AG04449 (cell line): ENCODE measurements around the gene ACTR6.
A peak's percentile ranks its signal among the peaks of the same experiment; 100 is the strongest.

Source experiments
- CTCF ChIA-PET: fragments of 350-600 bp; formaldehyde crosslinking; extraction: SDS; loops from one replicate; lab custom pipeline; 2021; ENCODE audit warnings: antibody characterized with exemption; lab: Yijun Ruan, JAX
- POLR2A ChIA-PET: fragments of 400-600, 350-600 bp; formaldehyde crosslinking; extraction: SDS; loops from one replicate; lab custom pipeline; 2020; ENCODE audit warnings: antibody characterized with exemption, inconsistent platforms; lab: Yijun Ruan, JAX
- DNase-seq: peaks from one replicate; pipeline ENCODE4 v3.0.0-alpha.2; 2010; ENCODE audit warnings: low read depth, low spot score
- H3K4me3 ChIP-seq: 2 replicates; pipeline ENCODE4 v1.5.1; 2011; ENCODE audit warnings: low read depth, mild to moderate bottlenecking, control low read depth, low read length
- CTCF ChIP-seq: IDR thresholded peaks from one replicate; pipeline ENCODE4 v1.5.1; 2011; ENCODE audit warnings: mild to moderate bottlenecking, moderate library complexity, low read length, control low read depth, inconsistent platforms; ENCODE audit not compliant: insufficient read depth; ENCODE audit errors: missing control alignments

Gene ACTR6

DNA sequence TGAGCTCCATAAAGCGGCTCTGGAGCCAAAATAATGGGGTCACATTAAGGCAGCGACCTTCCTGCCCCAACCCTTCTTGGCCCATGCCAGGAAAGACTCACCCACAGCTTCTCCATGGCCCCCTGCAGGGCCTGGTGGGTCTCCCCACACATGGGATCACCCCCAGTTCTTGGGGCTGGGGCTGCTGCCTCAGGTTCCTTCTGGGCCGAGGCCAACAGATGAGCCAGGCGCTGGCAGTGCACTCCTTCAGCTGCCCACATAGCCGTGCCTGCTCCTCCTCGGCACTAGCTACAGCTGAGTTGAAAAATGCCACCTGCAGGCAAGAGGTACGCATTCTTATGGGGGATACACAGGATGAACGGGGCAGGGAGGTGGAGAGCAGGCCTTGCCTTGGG is 43.2 kb upstream of the ACTR6 start:
- DNase-seq, result no peak
- ChIA-PET POLR2A (no interaction called here), CTCF (interaction anchor here (2.3 to 4.3 kb wide), 2 partner anchors 7 to 16 kb away, joined by 5 to 52 read pairs; no protein-coding TSS in a partner anchor)
- H3K4me3 ChIP-seq, result no peak overlapping the region
- TF ChIP-seq CTCF, result no peak

DNA sequence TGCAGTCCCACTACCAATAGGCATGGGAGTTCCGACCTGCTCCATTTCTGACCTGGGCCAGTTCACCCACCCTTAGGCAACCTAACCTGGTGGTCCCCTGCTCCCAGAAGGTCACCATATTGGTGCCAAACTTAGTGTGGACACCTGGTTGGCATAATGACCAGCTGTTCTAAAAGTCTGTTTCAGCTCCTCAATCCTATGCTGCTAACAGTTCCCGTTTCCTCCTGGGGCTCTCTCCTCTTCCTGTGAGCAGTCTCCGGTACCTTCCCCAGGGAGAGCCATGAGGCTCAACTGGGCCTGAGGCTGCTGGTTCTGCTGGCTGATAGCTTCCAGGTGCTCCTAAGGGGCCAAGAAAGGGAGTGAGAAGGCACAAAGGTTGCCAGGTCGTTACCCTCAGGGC is 42.1 kb upstream of the ACTR6 start:
- DNase-seq, result no peak
- TF ChIP-seq CTCF, result no peak
- ChIA-PET POLR2A (no interaction called here), CTCF (interaction anchor here (2.3 kb wide), 1 partner anchor 15 kb away, joined by 5 read pairs; no protein-coding TSS in a partner anchor)
- H3K4me3 ChIP-seq, result no peak overlapping the region

DNA sequence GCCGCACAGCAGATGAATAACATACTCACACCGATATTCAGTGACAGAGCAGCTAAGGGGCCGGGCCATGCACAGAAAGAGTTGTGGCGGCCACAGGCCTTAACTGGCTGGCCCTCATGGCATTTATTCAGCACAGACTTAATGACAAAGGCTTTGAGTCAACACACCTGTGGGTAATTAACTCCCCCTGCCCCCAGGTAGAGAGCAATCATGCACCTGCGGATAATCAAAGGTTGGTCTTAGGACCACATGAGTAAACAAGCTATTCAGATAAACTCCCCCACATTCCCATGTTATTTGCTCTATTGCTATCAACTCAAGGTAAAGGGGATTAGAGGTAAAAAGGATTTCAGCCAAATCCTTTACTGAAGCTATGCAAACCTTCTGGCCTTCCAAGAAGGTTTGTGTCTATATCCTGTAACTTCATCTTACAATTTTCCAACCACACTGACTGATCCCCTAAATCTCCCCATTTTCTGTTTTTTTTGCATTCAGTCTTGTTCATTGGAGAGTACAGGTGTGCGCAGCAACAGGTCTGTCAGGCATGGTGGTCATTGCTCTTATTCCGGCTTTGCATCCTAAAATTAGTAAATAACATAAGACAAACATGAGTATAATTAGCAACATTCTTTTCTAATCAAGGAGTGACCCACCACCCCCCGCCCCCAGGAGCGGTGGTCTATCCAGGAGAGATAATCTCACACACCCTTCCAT is 41.1 kb upstream of the ACTR6 start:
- ChIA-PET POLR2A (no interaction called here), CTCF (no interaction called here)
- H3K4me3 ChIP-seq, result no peak overlapping the region
- DNase-seq, result no peak
- TF ChIP-seq CTCF, result no peak

DNA sequence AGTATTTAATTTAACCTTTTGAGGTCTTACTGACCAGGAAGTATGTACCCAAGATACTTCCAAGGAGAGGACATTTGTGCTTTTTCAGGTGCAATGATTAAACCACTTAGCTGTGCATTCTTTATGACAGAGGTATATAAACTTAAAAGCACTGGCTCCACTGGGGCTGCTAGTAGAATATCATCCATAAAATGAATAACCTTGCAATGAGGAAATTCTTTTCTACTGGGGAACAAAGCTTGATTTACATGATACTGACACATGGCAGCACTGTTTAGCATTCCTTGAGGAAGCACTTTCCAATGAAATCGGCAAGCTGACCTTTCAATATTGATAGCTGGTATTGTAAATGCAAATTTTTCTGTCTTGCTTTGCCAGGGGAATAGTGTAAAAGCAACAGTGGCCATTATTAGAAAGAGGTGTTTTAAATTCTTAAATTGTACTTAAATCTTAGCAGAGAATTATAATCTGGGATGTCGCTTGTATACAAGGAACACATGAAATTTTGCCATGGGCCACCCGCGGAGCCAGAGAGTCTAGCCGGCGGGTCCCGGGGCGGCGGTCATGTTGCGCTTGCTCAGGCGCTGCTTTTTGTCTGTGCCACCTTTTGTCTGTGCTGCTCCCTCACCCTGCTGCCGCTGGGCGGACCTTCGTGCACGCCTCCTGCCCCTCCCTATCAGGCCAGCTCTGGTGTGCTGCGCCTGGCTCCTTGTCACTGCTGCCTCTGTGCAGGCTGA is 37.0 kb upstream of the ACTR6 start:
- H3K4me3 ChIP-seq, result peak overlapping the region; percentile 38
- ChIA-PET CTCF (interaction anchor here (1.1 to 5.0 kb wide), 4 partner anchors 8 to 28 kb away, joined by 3 to 52 read pairs (median 4); no protein-coding TSS in a partner anchor), POLR2A (no interaction called here)
- no peak for DNase-seq
- no peak for TF ChIP-seq CTCF

DNA sequence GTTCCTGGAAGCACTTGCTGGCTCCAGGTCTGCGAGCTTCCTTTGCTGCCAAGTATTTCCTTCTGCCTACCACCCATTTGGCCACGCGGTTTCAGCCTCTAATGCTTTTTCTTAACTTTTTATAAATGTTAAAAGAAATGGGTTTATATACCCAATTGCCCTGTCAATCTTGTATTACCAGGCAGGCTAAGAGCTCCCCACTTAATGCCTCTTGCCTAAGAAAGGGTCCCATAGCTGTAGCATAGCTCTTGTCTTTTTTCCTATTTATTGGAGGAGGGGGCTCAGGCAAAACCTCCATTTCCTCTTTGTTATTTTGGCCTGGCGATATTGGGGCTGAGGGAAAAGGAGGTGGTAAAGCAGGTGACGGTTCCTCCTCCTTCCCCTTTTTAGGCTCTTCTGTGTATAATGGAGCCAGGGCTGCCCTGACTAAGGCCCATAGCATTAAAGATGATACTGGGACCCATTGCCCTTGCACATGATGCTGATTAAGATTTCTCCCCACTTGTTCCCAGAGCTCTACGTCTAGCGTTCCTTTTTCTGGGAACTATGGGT is 36.4 kb upstream of the ACTR6 start:
- no peak for DNase-seq
- no peak for TF ChIP-seq CTCF
- H3K4me3 ChIP-seq, result peak overlapping the region; percentile 38
- POLR2A ChIA-PET, result no interaction called here
- CTCF ChIA-PET, result interaction anchor here (1.1 to 5.0 kb wide), 3 partner anchors 9 to 27 kb away, joined by 3 to 52 read pairs (median 5); no protein-coding TSS in a partner anchor

- no peak for DNase-seq
- no peak overlapping the region for H3K4me3 ChIP-seq
- ChIA-PET POLR2A (no interaction called here), CTCF (interaction anchor here (0.9 to 5.0 kb wide), 3 partner anchors 8 to 23 kb away, joined by 3 to 52 read pairs (median 5); no protein-coding TSS in a partner anchor)
- no peak for TF ChIP-seq CTCF
Observed at GRCh38 chr12:100165356-100165755, 35.3 kb upstream of the ACTR6 start.
